Common myeloid progenitor, CD34-positive (primary cell): ENCODE results near the gene CASZ1.

Source experiments
- CTCF ChIA-PET: fragments of 350-600 bp; sonication (Branson Sonifier 250); formaldehyde crosslinking; loops from one replicate; lab custom pipeline; 2021; ENCODE audit warnings: antibody characterized with exemption; lab: Charles Lee
- POLR2A ChIA-PET: fragments of 350-600 bp; sonication (Branson Sonifier 250); formaldehyde crosslinking; loops from one replicate; lab custom pipeline; 2021; ENCODE audit warnings: antibody characterized with exemption; lab: Charles Lee
- DNase-seq, 3 donors: peaks; one replicate each; pipeline versions ENCODE4 v3.0.0 to v3.0.0-alpha.2; 2013
- H3K27ac ChIP-seq, 2 experiments: 1 replicate in 1 of 2; 2 replicates in 1 of 2; pipeline ENCODE4 v1.7.0; 2013; ENCODE audit warnings: inconsistent platforms in 2 of 2, low read length in 2 of 2, mild to moderate bottlenecking in 2 of 2, low read depth in 1 of 2, moderate library complexity in 1 of 2; ENCODE audit not compliant: severe bottlenecking in 2 of 2, insufficient read depth in 1 of 2, poor library complexity in 1 of 2
- H3K27me3 ChIP-seq, 5 experiments: replicated peaks in 2 of 5; 1 replicate in 3 of 5; 2 replicates in 2 of 5; pipeline versions ENCODE4 v1.6.1 to v1.7.0; 2013; ENCODE audit warnings: low read length in 4 of 5, mild to moderate bottlenecking in 2 of 5, moderate library complexity in 2 of 5, inconsistent platforms in 1 of 5; ENCODE audit not compliant: insufficient read depth in 5 of 5, control insufficient read depth in 4 of 5
- H3K36me3 ChIP-seq, 4 experiments: 1 replicate in 2 of 4; 2 replicates in 2 of 4; pipeline versions ENCODE4 v1.6.1 to v1.7.0; 2013; ENCODE audit warnings: low read length in 3 of 4, control low read depth in 1 of 4, mild to moderate bottlenecking in 1 of 4; ENCODE audit not compliant: control insufficient read depth in 4 of 4, insufficient read depth in 4 of 4
- H3K4me1 ChIP-seq, 4 experiments: 1 replicate in 3 of 4; 2 replicates in 1 of 4; pipeline versions ENCODE4 v1.6.1 to v1.7.1; 2013; ENCODE audit warnings: low read length in 3 of 4, mild to moderate bottlenecking in 3 of 4, control low read depth in 1 of 4, inconsistent platforms in 1 of 4, moderate library complexity in 1 of 4; ENCODE audit not compliant: control insufficient read depth in 4 of 4, insufficient read depth in 4 of 4; ENCODE audit errors: control extremely low read depth in 1 of 4
- H3K4me3 ChIP-seq, 7 experiments: 1 replicate in 4 of 7; 2 replicates in 3 of 7; pipeline versions ENCODE4 v1.5.1 to v1.7.0; 2013; ENCODE audit warnings: mild to moderate bottlenecking in 7 of 7, low read length in 6 of 7, moderate library complexity in 6 of 7, inconsistent platforms in 2 of 7, low read depth in 2 of 7, control low read depth in 1 of 7; ENCODE audit not compliant: insufficient read depth in 4 of 7, control insufficient read depth in 1 of 7; ENCODE audit errors: extremely low read depth in 1 of 7
- H3K9me3 ChIP-seq, 5 experiments: 1 replicate in 4 of 5; 2 replicates in 1 of 5; pipeline versions ENCODE4 v1.6.1 to v1.7.1; 2013; ENCODE audit warnings: low read length in 4 of 5, mild to moderate bottlenecking in 2 of 5, inconsistent platforms in 1 of 5, low read depth in 1 of 5, moderate library complexity in 1 of 5; ENCODE audit not compliant: control insufficient read depth in 4 of 5, insufficient read depth in 2 of 5; ENCODE audit errors: control extremely low read depth in 1 of 5
- WGBS: methylation state at CpG from one replicate; pipeline ENCODE4 v1.1.5; 2013; ENCODE audit not compliant: insufficient coverage; 5-methylcytosine and 5-hydroxymethylcytosine counted together

CASZ1 gene

GRCh38 chr1:10659218-10659617 is 137.2 kb downstream of the CASZ1 start:
- peaks cover 0 to 21% (median 0%) of the 10 kb centered on the region in 4 experiments for H3K36me3 ChIP-seq
- 99% methylated on average over 18 of the region's 18 CpGs for WGBS
- POLR2A ChIA-PET: no interaction called here

GRCh38 chr1:10658396-10659066 is 137.9 kb downstream of the CASZ1 start:
- CTCF ChIA-PET: no interaction called here
- POLR2A ChIA-PET: no interaction called here

More at GRCh38 chr1:10659218-10659617, 137.2 kb downstream of the CASZ1 start:
- H3K27me3 ChIP-seq: no peaks in the 10 kb centered on the region
- no peak overlapping the region for H3K4me3 ChIP-seq
- H3K9me3 ChIP-seq: no peaks in the 10 kb centered on the region
- CTCF ChIA-PET: no interaction called here
- no peaks in the 10 kb centered on the region for H3K4me1 ChIP-seq
- DNase-seq: no peak
- H3K27ac ChIP-seq: no peak overlapping the region

GRCh38 chr1:10657088-10657847 is 139.2 kb downstream of the CASZ1 start:
- no peaks in the 10 kb centered on the region for H3K9me3 ChIP-seq
- no peak overlapping the region for H3K4me3 ChIP-seq
- ChIA-PET CTCF (no interaction called here), POLR2A (no interaction called here)
- H3K36me3 ChIP-seq: peaks cover 0 to 29% (median 0%) of the 10 kb centered on the region in 4 experiments
- no peaks in the 10 kb centered on the region for H3K27me3 ChIP-seq
- WGBS: 96% methylated on average over 25 of the region's 29 CpGs
- H3K27ac ChIP-seq: no peak overlapping the region
- H3K4me1 ChIP-seq: no peaks in the 10 kb centered on the region
- no peak for DNase-seq

More at GRCh38 chr1:10658396-10659066, 137.9 kb downstream of the CASZ1 start:
- Histone ChIP-seq H3K27me3 (no peaks in the 10 kb centered on the region), H3K27ac (no peak overlapping the region), H3K4me3 (no peak overlapping the region), H3K9me3 (no peaks in the 10 kb centered on the region), H3K4me1 (no peaks in the 10 kb centered on the region), H3K36me3 (peaks cover 0 to 27% (median 0%) of the 10 kb centered on the region in 4 experiments)
- DNase-seq: no peak
- 96% methylated on average over 13 of the region's 19 CpGs for WGBS

GRCh38 chr1:10656431-10656830 is 140.0 kb downstream of the CASZ1 start:
- no peaks in the 10 kb centered on the region for H3K9me3 ChIP-seq
- ChIA-PET CTCF (no interaction called here), POLR2A (no interaction called here)
- no peak overlapping the region for H3K4me3 ChIP-seq
- DNase-seq: no peak
- no peaks in the 10 kb centered on the region for H3K27me3 ChIP-seq
- no peaks in the 10 kb centered on the region for H3K4me1 ChIP-seq
- H3K27ac ChIP-seq: no peak overlapping the region
- peaks cover 0 to 29% (median 0%) of the 10 kb centered on the region in 4 experiments for H3K36me3 ChIP-seq
- WGBS: 97% methylated on average over 15 of the region's 15 CpGs

GRCh38 chr1:10655002-10655401 is 141.4 kb downstream of the CASZ1 start:
- WGBS: 93% methylated on average over 10 of the region's 10 CpGs
- Histone ChIP-seq H3K4me1 (no peaks in the 10 kb centered on the region), H3K4me3 (no peak overlapping the region), H3K27me3 (no peaks in the 10 kb centered on the region), H3K36me3 (peaks cover 0 to 26% (median 0%) of the 10 kb centered on the region in 4 experiments), H3K27ac (no peak overlapping the region), H3K9me3 (no peaks in the 10 kb centered on the region)
- POLR2A ChIA-PET: no interaction called here
- CTCF ChIA-PET: no interaction called here
- no peak for DNase-seq

GRCh38 chr1:10653370-10654125 is 142.9 kb downstream of the CASZ1 start:
- WGBS: 96% methylated on average over 37 of the region's 41 CpGs
- H3K27me3 ChIP-seq: no peaks in the 10 kb centered on the region
- H3K27ac ChIP-seq: no peak overlapping the region
- DNase-seq: no peak
- CTCF ChIA-PET: no interaction called here
- H3K36me3 ChIP-seq: peaks cover 0 to 17% (median 0%) of the 10 kb centered on the region in 4 experiments
- H3K4me1 ChIP-seq: no peaks in the 10 kb centered on the region
- no peak overlapping the region for H3K4me3 ChIP-seq
- POLR2A ChIA-PET: no interaction called here
- no peaks in the 10 kb centered on the region for H3K9me3 ChIP-seq
